GM23338 (cell line): ENCODE measurements around the gene PTPN6. TPM values are rescaled to one million over a fixed set of nuclear protein-coding genes. Genes with fewer than 3 reads are reported as not detected.

Source experiments
- ATAC-seq: fragments of 200-7000 bp; cut with Tn5 transposase; 3 replicates; pipeline ENCODE4 v1.9.1; 2020
- DNase-seq: peaks from one replicate; pipeline ENCODE4 v3.0.0-alpha.2; 2015; ENCODE audit warnings: low spot score
- H2AFZ ChIP-seq: fragments of 200-600 bp; sonication (generic); 2 replicates; pipeline ENCODE4 v1.8.0; 2016; ENCODE audit warnings: antibody characterized with exemption, mild to moderate bottlenecking, moderate library complexity
- H3F3A ChIP-seq: fragments of 200-600 bp; sonication (generic); replicated peaks from 2 replicates; pipeline ENCODE4 v1.8.0; 2017; ENCODE audit warnings: antibody characterized with exemption, mixed run types, low read depth
- H3K27ac ChIP-seq: fragments of 200-600 bp; sonication (generic); 2 replicates; pipeline ENCODE4 v1.6.1; 2016; ENCODE audit warnings: low read depth
- H3K27me3 ChIP-seq: fragments of 200-600 bp; sonication (generic); 2 replicates; pipeline ENCODE4 v1.8.0; 2016; ENCODE audit warnings: mild to moderate bottlenecking, mixed run types, moderate library complexity; ENCODE audit not compliant: insufficient read depth
- H3K36me3 ChIP-seq: fragments of 200-600 bp; sonication (generic); 2 replicates; pipeline ENCODE4 v1.8.0; 2016; ENCODE audit warnings: mild to moderate bottlenecking; ENCODE audit not compliant: insufficient read depth
- H3K4me1 ChIP-seq: fragments of 200-600 bp; sonication (generic); 2 replicates; pipeline ENCODE4 v1.8.0; 2016; ENCODE audit warnings: mild to moderate bottlenecking, moderate library complexity; ENCODE audit not compliant: insufficient read depth
- H3K4me2 ChIP-seq: fragments of 200-600 bp; sonication (generic); 2 replicates; pipeline ENCODE4 v1.7.1; 2017; ENCODE audit warnings: mixed run types
- H3K4me3 ChIP-seq: fragments of 200-600 bp; sonication (generic); 2 replicates; pipeline ENCODE4 v1.6.1; 2016; ENCODE audit warnings: mixed run types
- H3K79me2 ChIP-seq: fragments of 200-600 bp; sonication (generic); replicated peaks from 2 replicates; pipeline ENCODE4 v1.8.0; 2017; ENCODE audit warnings: mild to moderate bottlenecking; ENCODE audit not compliant: insufficient read depth
- H3K9me2 ChIP-seq: fragments of 200-600 bp; sonication (generic); 2 replicates; pipeline ENCODE4 v1.8.0; 2017; ENCODE audit not compliant: insufficient read depth
- H4K20me1 ChIP-seq: fragments of 200-600 bp; sonication (generic); replicated peaks from 2 replicates; pipeline ENCODE4 v1.8.0; 2017; ENCODE audit warnings: mild to moderate bottlenecking; ENCODE audit not compliant: insufficient read depth
- H3K27ac Mint-ChIP-seq: 2 replicates; pipeline ENCODE4 v1.8.0; 2020; ENCODE audit warnings: inconsistent platforms, mild to moderate bottlenecking, moderate library complexity, mixed read lengths
- H3K27me3 Mint-ChIP-seq: 3 replicates; pipeline ENCODE4 v1.8.0; 2022; ENCODE audit warnings: low read depth, mild to moderate bottlenecking, moderate library complexity, mixed read lengths, inconsistent platforms; ENCODE audit not compliant: insufficient read depth, poor library complexity
- H3K36me3 Mint-ChIP-seq: 3 replicates; pipeline ENCODE4 v1.8.0; 2021; ENCODE audit warnings: low read depth, mild to moderate bottlenecking, inconsistent platforms, moderate library complexity, mixed read lengths
- H3K4me1 Mint-ChIP-seq: 3 replicates; pipeline ENCODE4 v1.8.0; 2020; ENCODE audit warnings: mild to moderate bottlenecking, inconsistent platforms, mixed read lengths
- H3K4me3 Mint-ChIP-seq: 3 replicates; pipeline ENCODE4 v1.8.0; 2021; ENCODE audit warnings: moderate library complexity, mild to moderate bottlenecking, inconsistent platforms, mixed read lengths
- H3K9me3 Mint-ChIP-seq: 3 replicates; pipeline ENCODE4 v1.8.0; 2020; ENCODE audit warnings: moderate library complexity, mild to moderate bottlenecking, inconsistent platforms, mixed read lengths
- EZH2phosphoT487 ChIP-seq: fragments of 200-600 bp; sonication (generic); IDR thresholded peaks from one replicate; pipeline ENCODE4 v1.8.1; 2018; ENCODE audit warnings: antibody characterized with exemption; ENCODE audit not compliant: unreplicated experiment
- JUNB ChIP-seq: IDR thresholded peaks from one replicate; pipeline ENCODE4 v1.6.1; 2016; ENCODE audit warnings: antibody characterized with exemption; ENCODE audit not compliant: unreplicated experiment
- ZNF114 ChIP-seq: fragments of 250-450 bp; sonication (Bioruptor Pico); IDR thresholded peaks from 2 replicates; pipeline ENCODE4 v1.5.0; 2020; ENCODE audit warnings: mild to moderate bottlenecking, moderate library complexity
- ZNF331 ChIP-seq: fragments of 250-450 bp; sonication (Bioruptor Pico); IDR thresholded peaks from 2 replicates; pipeline ENCODE4 v1.5.0; 2020; ENCODE audit warnings: low read depth, mild to moderate bottlenecking, moderate library complexity
- polyA plus RNA-seq: library from polyadenylated mRNA; unstranded; fragments of >200 nt; fragmentation: Nextera tagmentation; extraction: Ambion mirVana; gene quantifications from 2 replicates; pipeline ENCODE4 v1.2.1, GENCODE V29; 2016
- total RNA-seq: library from RNA; depleted of rRNA; stranded (reverse); fragments of >200 nt; shearing (Covaris generic); gene quantifications from 2 replicates; pipeline ENCODE4 v1.2.3, GENCODE V29; 2014
- TF ChIP-seq, protein P1 (sequence below): fragments of 250-450 bp; sonication (Bioruptor Pico); IDR thresholded peaks from 2 replicates; pipeline ENCODE4 v1.5.0; 2020; ENCODE audit warnings: mild to moderate bottlenecking, moderate library complexity
- TF ChIP-seq, protein P2 (sequence below): IDR thresholded peaks from 2 replicates; pipeline ENCODE4 v1.6.1; 2016; ENCODE audit warnings: antibody characterized with exemption
- TF ChIP-seq, protein P3 (sequence below), 2 experiments: fragments of 200-600 bp in 1 of 2; sonication (generic) in 1 of 2; conservative IDR thresholded peaks; 2 replicates each; pipeline versions ENCODE4 v1.5.1 to v1.6.1; 2016 to 2017; ENCODE audit warnings: antibody characterized with exemption in 2 of 2, low read depth in 2 of 2, mild to moderate bottlenecking in 2 of 2, moderate library complexity in 1 of 2

The PTPN6 gene
- total and polyA plus RNA-seq, 2 experiments from 2014 or later, result 25.3 to 35.4 TPM

DNA sequence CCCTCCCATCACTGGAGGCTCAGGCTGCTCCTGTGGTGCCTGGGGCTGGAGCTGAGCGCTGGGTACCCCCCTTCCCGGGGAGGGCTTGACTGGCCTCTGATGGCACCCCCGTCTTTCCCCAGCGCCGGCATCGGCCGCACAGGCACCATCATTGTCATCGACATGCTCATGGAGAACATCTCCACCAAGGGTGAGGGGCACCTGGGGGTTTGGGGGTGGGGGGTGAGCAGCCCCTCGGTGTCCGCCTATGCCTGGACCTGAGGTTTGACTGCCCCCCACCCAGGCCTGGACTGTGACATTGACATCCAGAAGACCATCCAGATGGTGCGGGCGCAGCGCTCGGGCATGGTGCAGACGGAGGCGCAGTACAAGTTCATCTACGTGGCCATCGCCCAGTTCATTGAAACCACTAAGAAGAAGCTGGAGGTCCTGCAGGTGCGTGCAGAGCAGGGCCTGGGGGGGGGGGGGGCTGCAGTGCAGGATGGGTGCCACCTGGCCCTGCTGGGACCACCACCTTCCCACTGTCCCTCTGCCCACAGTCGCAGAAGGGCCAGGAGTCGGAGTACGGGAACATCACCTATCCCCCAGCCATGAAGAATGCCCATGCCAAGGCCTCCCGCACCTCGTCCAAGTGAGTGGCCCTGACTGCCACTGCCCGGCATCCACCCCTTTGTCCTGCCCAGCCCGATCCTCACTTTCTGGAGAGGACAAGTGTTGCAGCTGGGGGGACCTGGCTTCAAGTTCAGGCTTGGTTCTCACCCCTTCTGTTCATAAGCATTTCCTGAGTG is 8.8 kb downstream of the PTPN6 start (continued):
- TF ChIP-seq, protein P1, sequence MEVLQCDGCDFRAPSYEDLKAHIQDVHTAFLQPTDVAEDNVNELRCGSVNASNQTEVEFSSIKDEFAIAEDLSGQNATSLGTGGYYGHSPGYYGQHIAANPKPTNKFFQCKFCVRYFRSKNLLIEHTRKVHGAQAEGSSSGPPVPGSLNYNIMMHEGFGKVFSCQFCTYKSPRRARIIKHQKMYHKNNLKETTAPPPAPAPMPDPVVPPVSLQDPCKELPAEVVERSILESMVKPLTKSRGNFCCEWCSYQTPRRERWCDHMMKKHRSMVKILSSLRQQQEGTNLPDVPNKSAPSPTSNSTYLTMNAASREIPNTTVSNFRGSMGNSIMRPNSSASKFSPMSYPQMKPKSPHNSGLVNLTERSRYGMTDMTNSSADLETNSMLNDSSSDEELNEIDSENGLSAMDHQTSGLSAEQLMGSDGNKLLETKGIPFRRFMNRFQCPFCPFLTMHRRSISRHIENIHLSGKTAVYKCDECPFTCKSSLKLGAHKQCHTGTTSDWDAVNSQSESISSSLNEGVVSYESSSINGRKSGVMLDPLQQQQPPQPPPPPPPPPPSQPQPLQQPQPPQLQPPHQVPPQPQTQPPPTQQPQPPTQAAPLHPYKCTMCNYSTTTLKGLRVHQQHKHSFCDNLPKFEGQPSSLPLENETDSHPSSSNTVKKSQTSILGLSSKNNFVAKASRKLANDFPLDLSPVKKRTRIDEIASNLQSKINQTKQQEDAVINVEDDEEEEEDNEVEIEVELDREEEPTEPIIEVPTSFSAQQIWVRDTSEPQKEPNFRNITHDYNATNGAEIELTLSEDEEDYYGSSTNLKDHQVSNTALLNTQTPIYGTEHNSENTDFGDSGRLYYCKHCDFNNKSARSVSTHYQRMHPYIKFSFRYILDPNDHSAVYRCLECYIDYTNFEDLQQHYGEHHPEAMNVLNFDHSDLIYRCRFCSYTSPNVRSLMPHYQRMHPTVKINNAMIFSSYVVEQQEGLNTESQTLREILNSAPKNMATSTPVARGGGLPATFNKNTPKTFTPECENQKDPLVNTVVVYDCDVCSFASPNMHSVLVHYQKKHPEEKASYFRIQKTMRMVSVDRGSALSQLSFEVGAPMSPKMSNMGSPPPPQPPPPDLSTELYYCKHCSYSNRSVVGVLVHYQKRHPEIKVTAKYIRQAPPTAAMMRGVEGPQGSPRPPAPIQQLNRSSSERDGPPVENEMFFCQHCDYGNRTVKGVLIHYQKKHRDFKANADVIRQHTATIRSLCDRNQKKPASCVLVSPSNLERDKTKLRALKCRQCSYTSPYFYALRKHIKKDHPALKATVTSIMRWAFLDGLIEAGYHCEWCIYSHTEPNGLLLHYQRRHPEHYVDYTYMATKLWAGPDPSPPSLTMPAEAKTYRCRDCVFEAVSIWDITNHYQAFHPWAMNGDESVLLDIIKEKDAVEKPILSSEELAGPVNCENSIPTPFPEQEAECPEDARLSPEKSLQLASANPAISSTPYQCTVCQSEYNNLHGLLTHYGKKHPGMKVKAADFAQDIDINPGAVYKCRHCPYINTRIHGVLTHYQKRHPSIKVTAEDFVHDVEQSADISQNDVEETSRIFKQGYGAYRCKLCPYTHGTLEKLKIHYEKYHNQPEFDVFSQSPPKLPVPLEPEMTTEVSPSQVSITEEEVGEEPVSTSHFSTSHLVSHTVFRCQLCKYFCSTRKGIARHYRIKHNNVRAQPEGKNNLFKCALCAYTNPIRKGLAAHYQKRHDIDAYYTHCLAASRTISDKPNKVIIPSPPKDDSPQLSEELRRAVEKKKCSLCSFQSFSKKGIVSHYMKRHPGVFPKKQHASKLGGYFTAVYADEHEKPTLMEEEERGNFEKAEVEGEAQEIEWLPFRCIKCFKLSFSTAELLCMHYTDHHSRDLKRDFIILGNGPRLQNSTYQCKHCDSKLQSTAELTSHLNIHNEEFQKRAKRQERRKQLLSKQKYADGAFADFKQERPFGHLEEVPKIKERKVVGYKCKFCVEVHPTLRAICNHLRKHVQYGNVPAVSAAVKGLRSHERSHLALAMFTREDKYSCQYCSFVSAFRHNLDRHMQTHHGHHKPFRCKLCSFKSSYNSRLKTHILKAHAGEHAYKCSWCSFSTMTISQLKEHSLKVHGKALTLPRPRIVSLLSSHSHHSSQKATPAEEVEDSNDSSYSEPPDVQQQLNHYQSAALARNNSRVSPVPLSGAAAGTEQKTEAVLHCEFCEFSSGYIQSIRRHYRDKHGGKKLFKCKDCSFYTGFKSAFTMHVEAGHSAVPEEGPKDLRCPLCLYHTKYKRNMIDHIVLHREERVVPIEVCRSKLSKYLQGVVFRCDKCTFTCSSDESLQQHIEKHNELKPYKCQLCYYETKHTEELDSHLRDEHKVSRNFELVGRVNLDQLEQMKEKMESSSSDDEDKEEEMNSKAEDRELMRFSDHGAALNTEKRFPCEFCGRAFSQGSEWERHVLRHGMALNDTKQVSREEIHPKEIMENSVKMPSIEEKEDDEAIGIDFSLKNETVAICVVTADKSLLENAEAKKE (CRISPR knock-in tag), result no peak
- TF ChIP-seq JUNB (no peak), EZH2phosphoT487 (no peak), ZNF114 (CRISPR knock-in tag) (no peak), ZNF331 (no peak)
- TF ChIP-seq, protein P2, sequence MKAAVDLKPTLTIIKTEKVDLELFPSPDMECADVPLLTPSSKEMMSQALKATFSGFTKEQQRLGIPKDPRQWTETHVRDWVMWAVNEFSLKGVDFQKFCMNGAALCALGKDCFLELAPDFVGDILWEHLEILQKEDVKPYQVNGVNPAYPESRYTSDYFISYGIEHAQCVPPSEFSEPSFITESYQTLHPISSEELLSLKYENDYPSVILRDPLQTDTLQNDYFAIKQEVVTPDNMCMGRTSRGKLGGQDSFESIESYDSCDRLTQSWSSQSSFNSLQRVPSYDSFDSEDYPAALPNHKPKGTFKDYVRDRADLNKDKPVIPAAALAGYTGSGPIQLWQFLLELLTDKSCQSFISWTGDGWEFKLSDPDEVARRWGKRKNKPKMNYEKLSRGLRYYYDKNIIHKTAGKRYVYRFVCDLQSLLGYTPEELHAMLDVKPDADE, result no peak

DNA sequence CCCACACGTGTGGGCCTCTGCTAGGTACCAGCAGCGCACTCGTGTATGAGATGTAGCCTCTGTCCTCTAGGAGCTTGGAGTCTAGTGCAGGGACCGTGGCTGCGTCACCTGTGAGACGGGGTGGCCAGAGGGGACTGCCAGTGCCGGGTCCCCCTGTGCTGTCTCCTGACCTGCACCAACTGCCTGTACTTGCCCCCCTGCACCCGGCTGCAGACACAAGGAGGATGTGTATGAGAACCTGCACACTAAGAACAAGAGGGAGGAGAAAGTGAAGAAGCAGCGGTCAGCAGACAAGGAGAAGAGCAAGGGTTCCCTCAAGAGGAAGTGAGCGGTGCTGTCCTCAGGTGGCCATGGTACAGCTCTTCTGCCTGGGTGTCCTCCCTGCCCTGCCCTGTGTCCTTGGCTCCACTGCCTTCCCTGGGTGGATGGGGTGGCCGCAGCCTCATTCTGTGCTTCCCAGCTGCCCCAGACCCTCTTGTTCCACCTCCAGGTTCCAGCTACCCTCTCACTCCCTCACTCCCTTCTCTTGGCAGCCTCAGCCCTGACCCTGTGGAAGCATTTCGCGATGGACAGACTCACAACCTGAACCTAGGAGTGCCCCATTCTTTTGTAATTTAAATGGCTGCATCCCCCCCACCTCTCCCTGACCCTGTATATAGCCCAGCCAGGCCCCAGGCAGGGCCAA is 9.6 kb downstream of the PTPN6 start:
- Histone ChIP-seq H4K20me1 (no peaks in the 10 kb centered on the region; the same call in 1 of the 2 replicates), H3K36me3 (peaks cover 6% of the 10 kb centered on the region), H3K4me2 (peak overlapping the region; percentile 98), H3K4me1 (peaks cover 38% of the 10 kb centered on the region), H2AFZ (no peak overlapping the region), H3K27me3 (no peaks in the 10 kb centered on the region), H3F3A (peaks cover 29% of the 10 kb centered on the region), H3K79me2 (peaks cover 17% of the 10 kb centered on the region), H3K9me2 (no peaks in the 10 kb centered on the region), H3K27ac (peak overlapping the region; percentile 91), H3K4me3 (peak overlapping the region; percentile 95; the same call in 1 of the 2 replicates)
- Mint-ChIP-seq H3K27me3 (peaks cover 25% of the 10 kb centered on the region), H3K4me1 (peaks cover 45% of the 10 kb centered on the region), H3K4me3 (peak overlapping the region; percentile 86; the same call in 2 of the 3 replicates), H3K27ac (peak overlapping the region; percentile 98), H3K36me3 (peaks cover 18% of the 10 kb centered on the region), H3K9me3 (no peaks in the 10 kb centered on the region)
- peak; percentile 0; the same call in 2 of the 3 replicates for ATAC-seq
- TF ChIP-seq, protein P3, sequence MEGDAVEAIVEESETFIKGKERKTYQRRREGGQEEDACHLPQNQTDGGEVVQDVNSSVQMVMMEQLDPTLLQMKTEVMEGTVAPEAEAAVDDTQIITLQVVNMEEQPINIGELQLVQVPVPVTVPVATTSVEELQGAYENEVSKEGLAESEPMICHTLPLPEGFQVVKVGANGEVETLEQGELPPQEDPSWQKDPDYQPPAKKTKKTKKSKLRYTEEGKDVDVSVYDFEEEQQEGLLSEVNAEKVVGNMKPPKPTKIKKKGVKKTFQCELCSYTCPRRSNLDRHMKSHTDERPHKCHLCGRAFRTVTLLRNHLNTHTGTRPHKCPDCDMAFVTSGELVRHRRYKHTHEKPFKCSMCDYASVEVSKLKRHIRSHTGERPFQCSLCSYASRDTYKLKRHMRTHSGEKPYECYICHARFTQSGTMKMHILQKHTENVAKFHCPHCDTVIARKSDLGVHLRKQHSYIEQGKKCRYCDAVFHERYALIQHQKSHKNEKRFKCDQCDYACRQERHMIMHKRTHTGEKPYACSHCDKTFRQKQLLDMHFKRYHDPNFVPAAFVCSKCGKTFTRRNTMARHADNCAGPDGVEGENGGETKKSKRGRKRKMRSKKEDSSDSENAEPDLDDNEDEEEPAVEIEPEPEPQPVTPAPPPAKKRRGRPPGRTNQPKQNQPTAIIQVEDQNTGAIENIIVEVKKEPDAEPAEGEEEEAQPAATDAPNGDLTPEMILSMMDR (conservative IDR thresholded peaks at IDR 0.05; ENCODE audit: low read depth in 2 of 2), result peak in 1 of 2 experiments; percentile 57; a peak in 2 of 4 replicates
- TF ChIP-seq ZNF114 (CRISPR knock-in tag), result no peak
- no peak for DNase-seq
